HG02970 (cell line): ENCODE data around the gene PFN1.

ENCODE experiments used
- ATAC-seq: cut with Tn5 transposase; IDR thresholded peaks from one replicate; pipeline ENCODE4 v1.9.1; 2021; ENCODE audit warnings: mild to moderate bottlenecking, moderate library complexity, moderate number of reproducible peaks; ENCODE audit not compliant: unreplicated experiment, low FRiP score

Gene PFN1

GRCh38 chr17:4946312-4946976 lies 1.9 kb downstream of the PFN1 start:
- ATAC-seq: no peak

DNA sequence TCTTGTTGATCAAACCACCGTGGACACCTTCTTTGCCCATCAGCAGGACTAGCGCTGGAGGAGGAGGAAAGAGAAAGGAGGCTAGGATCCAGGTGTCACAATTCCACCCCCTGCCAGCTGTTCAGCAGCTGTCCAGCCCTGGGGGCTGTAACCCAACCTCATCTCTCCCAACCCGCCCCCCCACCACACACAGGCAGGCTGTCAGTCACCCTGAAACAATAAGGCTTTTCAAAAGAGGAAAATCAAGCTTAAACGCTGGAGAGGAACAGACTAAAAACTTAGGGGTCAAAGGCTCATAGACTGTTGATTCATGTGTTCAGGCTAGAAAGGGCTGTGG lies 2.4 kb downstream of the PFN1 start:
- no peak for ATAC-seq

DNA sequence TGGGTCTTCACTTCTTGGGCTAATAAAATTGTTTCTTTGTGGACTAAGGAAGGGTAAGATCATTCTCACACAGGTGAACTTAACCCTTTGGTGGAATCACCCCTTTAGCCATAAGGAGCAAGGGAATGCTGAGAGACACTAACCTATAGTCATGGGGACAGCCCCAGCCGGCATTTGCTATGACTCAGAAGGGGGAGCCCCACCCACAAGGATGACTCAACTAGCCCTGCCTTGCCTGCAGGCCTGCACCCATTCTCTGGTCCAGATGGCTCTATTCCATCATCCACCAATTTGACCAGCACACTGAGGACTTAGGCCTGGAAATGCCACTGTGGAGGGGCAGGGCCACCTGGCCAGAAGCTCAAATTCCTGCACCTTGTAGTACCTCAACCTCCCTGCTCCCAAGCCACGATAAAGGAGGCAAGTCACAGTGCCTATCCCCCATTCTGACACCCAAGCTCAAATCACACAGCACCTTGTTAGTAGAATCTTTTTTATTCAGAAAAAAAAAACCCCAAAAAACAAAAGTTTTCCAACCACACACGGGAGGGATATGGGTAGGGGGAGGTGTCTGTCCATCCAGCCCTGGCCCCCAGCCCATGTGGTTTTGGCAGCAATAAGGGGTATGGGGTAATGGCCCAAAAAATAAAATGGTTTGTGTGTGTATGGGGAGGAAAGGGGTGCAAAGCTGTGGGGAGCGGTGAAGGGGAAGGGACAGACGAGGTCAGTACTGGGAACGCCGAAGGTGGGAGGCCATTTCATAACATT lies 3.0 kb downstream of the PFN1 start:
- no peak for ATAC-seq

GRCh38 chr17:4944554-4945175 lies 3.7 kb downstream of the PFN1 start:
- no peak for ATAC-seq

DNA sequence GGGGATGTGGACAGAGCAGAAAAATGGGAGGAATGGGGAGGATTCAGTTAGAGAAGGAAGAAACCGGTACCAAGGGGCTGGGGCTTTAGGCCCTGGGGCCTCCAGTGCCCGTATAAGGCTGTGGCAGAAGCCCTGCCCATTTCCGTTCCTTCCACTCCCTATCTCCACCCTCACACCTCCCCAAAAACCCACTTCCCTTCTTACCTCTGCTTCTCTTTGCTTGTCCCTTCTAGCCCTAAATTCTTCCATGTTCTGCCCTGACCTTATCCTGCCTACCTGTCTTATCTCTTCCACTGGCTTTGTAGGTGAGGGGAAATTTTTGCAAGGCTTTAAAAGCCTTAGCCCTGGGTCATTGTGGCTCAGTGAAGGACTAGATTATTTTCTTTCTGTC lies 4.2 kb downstream of the PFN1 start:
- no peak for ATAC-seq

GRCh38 chr17:4942760-4943508 lies 5.4 kb downstream of the PFN1 start:
- no peak for ATAC-seq

GRCh38 chr17:4941319-4941610 lies 7.1 kb downstream of the PFN1 start:
- ATAC-seq: no peak

DNA sequence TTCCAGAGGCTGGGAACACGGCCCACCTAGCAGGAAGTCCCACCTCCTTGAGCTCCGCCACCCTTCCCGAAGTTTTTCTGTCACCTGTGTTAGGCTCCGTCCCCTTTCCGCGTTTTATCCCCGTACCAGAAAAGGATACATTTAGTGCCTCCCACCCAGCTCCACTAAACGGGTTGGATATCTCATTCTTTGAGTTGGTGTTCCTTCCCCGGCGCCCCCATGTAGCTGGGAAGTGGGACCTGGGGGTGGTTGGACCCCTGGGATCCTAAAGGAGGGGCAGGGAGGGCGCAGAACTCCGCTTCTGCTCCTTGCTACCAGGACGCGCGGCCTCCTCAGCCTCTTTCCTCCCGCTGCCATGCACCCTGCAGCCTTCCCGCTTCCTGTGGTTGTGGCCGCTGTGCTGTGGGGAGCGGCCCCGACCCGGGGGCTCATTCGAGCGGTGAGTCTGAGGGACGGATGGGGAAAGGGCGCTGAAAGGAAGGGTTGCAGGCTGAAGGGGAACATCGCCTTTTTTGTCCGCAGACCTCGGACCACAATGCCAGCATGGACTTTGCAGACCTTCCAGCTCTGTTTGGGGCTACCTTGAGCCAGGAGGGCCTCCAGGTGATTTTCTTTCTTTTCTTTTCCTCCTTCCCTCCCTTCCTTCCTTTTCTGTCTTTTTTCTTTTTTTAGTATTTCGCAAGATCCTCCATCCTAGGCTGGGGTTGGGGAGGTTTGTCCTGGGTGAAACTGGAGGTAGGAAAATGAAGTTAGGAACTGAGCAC lies 7.6 kb downstream of the PFN1 start:
- no peak for ATAC-seq

- ATAC-seq: peak; percentile 81
Observed at GRCh38 chr17:4939796-4940554, 8.4 kb downstream of the PFN1 start, which contains the start of the genes RNF167 and SLC25A11. Gene RNF167 (plus strand): TSS chr17:4940268. CDS start chr17:4940910, 642 bp downstream. Gene SLC25A11 (minus strand): TSS chr17:4940046. CDS start chr17:4939910, 136 bp downstream.

- ATAC-seq: no peak
Observed at GRCh38 chr17:4939546-4939795, 8.9 kb downstream of the PFN1 start.

DNA sequence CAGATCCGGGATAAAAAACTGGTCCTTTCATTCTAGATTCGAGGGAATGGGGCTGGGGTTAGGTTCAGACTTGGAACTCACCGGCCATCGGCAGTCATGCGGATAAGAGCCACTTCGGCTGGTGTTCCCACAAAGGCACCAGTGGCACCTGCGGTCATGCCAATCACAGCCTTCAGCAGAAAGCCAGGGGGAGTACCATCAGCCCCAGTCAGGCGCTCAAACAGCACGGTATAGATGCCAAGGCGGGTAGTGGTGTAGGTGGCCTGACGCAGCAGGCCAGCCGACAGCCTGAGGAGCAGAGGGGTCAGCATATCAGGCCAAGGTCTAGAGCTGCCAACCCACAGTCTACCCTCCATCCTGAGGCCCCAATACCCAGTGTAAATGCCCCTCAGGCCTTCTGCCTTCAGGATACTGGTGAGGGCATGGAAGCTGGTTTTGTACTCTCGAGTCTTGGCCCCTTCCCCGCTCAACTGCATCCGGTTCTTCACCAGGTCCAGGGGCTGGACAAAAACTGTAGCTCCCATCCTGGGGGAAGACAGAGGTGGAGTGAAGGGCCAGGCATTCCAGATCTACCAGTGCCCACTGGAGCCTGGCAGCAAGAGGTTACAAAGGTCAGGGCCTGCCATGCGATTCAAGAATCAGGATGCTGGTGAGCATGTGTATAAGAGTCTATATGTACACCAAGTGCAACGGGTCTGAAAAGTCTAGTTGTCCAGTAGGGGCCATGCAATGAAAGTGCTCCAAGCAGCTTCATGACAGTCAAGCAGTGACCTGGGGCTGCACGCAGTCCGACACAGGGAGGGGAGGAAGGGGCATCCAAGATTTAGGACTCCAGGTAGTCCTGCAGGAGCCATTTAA lies 9.4 kb downstream of the PFN1 start:
- no peak for ATAC-seq

DNA sequence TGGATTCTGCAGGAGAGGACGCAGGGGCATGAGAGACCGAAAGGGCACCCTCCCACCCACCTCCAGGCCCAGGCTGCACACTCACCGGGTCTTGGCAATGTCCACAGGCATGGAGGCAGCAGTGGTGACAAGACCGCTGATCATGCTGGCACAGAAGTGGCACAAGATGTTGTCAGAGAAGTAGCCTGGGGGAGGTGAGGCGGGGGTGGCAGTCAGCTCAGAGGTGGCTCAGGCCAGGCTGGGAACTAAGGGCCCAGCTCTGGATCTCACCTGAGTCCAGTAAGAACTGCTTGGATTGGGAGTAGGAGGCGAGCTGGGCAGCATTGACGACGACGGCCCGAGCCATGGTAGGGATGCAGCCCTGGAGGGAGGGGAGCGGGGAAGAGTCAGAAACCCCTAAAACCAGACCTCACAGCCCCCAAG lies 10.2 kb downstream of the PFN1 start:
- ATAC-seq: no peak

- no peak for ATAC-seq
Observed at GRCh38 chr17:4937553-4937952, 10.8 kb downstream of the PFN1 start.

GRCh38 chr17:4936436-4936835 lies 11.9 kb downstream of the PFN1 start:
- no peak for ATAC-seq

- no peak for ATAC-seq
Observed at GRCh38 chr17:4935650-4936049, 12.7 kb downstream of the PFN1 start.

- ATAC-seq: no peak
Observed at GRCh38 chr17:4934173-4934979, 14.0 kb downstream of the PFN1 start.

GRCh38 chr17:4933646-4934045 lies 14.7 kb downstream of the PFN1 start:
- ATAC-seq: no peak

GRCh38 chr17:4932756-4933155 lies 15.6 kb downstream of the PFN1 start:
- no peak for ATAC-seq
